NCI-H146 (cell line): ENCODE data around the gene GCAT.

Experiments
- DNase-seq: peaks from one replicate; lab custom pipeline; 2025; lab: John Stamatoyannopoulos, UW

The GCAT gene

DNA sequence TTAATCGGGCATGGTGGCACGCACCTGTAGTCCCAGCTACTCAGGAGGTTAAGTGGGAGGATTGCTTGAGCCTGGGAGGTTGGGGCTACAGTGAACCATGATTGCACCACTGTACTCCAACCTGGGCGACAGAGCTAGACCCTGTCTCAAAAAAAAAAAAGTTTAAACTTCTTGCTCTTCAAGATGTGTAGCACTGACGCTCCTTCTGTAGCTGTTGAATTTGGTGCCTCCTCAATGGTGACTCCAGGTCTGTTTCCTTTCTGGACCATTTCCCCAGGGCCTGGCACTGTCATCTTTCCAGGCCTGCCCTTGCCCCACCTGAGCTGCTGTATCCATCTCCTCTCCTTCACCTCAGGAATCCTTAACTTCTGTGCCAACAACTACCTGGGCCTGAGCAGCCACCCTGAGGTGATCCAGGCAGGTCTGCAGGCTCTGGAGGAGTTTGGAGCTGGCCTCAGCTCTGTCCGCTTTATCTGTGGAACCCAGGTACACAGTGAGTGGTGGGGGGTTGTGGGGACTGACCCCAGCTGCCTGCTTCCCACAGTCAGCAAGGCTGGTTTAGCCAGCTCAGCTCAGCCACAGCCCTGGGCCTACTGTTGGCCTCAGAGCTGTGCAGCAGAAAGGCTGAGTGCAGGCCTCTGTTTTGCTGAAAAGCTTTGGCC, 2.1 kb downstream of the GCAT start:
- DNase-seq: no peak

DNA sequence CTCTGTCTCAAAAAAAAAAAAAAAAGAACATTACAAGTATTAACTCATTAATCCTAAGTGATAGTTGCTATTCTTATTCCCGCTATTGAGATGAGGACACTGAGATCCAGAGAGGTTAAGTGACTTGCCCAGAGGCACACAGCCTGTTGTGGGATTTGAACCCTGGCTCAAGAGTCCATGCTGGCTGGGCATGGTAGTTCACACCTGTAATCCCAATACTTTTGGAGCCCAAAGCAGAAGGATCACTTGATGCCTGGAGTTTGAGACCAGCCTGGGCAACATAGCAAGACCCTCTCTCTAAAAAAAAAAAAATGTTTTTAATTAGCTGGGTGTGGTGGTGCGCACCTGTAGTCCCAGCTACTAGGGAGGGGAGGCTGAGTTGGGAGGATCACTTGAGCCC, 4.1 kb downstream of the GCAT start:
- DNase-seq: no peak

DNA sequence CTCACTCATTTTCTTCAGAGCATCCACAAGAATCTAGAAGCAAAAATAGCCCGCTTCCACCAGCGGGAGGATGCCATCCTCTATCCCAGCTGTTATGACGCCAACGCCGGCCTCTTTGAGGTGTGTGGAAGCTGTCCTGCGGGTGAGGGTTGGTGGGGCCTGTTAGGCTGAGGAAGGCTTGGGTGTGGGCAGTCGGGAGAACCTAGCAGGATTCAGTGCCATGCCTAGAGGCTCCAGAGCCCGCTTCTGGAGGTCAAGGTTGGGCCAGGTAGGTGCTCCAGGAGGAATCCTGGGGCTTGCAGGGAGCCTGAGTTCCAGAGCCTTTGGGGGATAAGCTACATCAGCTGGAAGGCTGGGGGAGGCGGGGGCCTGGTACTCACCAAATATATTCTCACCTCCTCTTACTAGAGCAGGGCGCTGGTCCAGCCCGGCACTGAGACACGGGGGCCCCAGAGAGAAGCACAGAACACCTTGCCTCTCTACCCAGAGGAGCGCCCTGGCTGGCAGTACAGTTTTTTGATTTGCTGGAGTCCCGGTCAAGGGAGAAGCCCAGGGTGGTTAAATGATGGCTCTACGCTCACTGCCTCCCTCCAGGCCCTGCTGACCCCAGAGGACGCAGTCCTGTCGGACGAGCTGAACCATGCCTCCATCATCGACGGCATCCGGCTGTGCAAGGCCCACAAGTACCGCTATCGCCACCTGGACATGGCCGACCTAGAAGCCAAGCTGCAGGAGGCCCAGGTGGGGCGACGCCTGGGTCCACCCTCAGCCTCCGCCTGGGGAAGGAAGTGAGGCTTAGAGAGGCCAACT, 5.3 kb downstream of the GCAT start:
- no peak for DNase-seq

DNA sequence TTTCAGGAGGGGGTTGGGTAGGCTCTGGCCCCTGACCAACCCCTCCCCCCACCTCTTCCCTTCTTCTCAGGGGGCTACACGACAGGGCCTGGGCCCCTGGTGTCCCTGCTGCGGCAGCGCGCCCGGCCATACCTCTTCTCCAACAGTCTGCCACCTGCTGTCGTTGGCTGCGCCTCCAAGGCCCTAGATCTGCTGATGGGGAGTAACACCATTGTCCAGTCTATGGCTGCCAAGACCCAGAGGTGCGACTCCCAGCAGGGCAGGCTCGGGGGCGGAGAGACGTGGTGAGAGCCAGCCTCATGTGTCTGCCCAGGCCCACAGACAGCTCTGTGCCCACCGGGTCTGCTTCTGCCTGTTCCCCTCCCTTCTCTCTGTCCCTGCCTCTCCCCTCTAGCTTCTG, 7.9 kb downstream of the GCAT start:
- no peak for DNase-seq

GRCh38 chr22:37816543-37817180, 8.9 kb downstream of the GCAT start:
- DNase-seq: no peak

GRCh38 chr22:37817705-37818408, 10.1 kb downstream of the GCAT start:
- peak; percentile 68 for DNase-seq

- peak; percentile 71 for DNase-seq
Observed at GRCh38 chr22:37818409-37819104, 10.8 kb downstream of the GCAT start.

DNA sequence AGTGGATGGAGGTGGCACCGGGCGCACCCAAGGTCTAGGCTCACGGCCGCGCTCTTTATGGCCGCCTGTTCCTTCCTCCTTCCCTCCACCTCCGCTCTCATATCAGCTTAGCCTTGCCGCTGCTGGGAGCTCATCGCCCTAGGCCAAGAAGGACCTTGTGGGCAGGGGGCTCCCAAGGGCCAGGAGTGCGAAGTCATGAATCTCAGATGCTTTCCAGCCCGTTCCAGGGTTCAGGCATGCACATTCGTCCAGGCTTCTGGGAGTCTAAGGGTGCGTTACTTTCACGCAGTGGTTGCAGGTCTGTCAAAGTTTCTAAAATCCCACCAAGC, 11.3 kb downstream of the GCAT start:
- no peak for DNase-seq

DNA sequence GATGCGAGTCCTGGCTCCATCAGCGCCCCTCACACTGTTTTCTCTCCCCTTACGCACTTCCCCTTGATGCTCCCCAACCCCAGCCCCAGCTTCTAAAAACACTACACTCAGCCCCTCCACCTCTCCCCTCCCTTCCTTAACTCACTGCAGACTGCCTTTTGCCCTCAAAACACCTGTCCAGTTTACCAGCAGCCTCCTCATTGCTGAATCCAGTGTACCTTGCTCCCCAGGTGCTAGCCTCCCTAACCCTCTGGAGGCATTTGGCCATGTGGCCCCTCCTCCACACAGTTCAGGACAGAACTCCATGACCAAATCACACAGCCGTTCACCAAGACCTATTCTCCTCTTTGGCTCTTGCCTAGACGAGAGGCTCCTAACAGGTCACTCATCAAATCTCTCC, 12.6 kb downstream of the GCAT start:
- DNase-seq: no peak

- DNase-seq: no peak
Observed at GRCh38 chr22:37822079-37822833, 14.5 kb downstream of the GCAT start.

GRCh38 chr22:37823134-37823985, 15.6 kb downstream of the GCAT start, which contains the start of gene GALR3:
Gene GALR3, plus strand, starts transcription at chr22:37823382. Its CDS starts 25 bp downstream, at chr22:37823407.
- peak; percentile 64 for DNase-seq

DNA sequence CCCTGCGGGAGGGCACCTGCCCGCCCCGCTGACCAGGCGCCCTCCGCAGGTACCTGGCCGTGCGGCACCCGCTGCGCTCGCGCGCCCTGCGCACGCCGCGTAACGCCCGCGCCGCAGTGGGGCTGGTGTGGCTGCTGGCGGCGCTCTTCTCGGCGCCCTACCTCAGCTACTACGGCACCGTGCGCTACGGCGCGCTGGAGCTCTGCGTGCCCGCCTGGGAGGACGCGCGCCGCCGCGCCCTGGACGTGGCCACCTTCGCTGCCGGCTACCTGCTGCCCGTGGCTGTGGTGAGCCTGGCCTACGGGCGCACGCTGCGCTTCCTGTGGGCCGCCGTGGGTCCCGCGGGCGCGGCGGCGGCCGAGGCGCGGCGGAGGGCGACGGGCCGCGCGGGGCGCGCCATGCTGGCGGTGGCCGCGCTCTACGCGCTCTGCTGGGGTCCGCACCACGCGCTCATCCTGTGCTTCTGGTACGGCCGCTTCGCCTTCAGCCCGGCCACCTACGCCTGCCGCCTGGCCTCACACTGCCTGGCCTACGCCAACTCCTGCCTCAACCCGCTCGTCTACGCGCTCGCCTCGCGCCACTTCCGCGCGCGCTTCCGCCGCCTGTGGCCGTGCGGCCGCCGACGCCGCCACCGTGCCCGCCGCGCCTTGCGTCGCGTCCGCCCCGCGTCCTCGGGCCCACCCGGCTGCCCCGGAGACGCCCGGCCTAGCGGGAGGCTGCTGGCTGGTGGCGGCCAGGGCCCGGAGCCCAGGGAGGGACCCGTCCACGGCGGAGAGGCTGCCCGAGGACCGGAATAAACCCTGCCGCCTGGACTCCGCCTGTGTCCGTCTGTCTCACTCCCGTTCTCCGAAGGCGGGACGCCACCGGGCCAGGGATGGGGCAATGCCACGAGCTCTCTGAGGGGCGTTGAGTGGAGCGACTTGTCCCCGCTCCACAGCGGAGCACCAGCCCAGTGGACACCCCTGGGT, 17.2 kb downstream of the GCAT start:
- DNase-seq: no peak

GRCh38 chr22:37827056-37827455, 19.3 kb downstream of the GCAT start:
- DNase-seq: no peak

DNA sequence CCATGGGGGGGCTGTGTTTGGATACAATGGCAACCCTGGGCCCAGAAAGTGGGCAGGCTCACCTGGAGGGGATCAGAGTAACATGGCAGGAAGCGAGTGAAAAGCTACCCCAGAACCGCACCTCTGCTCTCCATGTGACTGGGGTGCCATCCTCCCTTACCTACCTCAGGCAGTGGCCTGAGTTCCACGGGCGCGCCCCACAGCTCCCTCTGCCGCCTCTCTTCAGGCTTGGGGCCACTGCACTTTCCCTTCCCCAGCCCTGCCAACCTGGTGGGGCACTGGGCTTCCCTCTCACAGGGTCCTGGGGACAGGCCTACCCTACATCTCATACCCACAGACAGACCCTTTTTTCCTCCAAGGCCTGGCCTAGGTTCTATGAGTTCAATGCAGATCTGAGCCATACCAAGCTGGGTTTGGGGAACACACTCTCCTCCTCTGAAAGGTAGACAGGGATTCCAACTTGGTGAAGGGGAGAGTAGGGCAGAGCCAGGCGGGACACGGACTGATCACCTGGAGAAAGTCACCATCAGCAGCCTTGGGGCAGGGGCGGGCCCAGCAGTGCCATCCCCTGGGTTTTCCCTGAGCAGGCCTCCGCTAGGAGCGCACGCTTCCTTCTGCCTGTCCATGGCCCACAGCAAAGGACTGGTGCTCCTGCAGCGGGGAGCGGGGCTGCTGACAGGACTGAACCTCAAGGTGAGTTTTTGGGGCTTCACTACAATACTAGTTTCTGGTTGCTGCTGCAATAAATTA, 22.5 kb downstream of the GCAT start:
- DNase-seq: no peak

DNA sequence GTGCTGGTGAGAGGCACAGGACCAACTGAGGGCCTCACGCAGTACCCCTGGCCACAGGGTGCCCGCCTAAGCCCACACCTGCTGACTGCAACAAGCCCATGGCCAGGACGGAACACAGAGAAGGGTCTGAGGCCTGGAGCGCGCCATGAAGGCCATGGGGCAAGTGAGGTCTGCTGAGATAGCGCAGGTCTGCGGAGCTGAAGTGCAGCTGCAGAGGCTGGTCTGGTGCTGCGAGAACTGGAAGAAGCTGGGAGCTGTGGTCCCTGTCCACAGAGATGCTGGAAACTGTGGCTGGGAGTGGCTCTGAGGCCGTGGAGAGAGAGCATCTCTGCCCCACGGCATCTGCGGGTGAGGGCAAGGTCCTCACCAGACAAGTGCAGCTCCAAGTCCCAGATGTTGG, 23.7 kb downstream of the GCAT start:
- DNase-seq: no peak

DNA sequence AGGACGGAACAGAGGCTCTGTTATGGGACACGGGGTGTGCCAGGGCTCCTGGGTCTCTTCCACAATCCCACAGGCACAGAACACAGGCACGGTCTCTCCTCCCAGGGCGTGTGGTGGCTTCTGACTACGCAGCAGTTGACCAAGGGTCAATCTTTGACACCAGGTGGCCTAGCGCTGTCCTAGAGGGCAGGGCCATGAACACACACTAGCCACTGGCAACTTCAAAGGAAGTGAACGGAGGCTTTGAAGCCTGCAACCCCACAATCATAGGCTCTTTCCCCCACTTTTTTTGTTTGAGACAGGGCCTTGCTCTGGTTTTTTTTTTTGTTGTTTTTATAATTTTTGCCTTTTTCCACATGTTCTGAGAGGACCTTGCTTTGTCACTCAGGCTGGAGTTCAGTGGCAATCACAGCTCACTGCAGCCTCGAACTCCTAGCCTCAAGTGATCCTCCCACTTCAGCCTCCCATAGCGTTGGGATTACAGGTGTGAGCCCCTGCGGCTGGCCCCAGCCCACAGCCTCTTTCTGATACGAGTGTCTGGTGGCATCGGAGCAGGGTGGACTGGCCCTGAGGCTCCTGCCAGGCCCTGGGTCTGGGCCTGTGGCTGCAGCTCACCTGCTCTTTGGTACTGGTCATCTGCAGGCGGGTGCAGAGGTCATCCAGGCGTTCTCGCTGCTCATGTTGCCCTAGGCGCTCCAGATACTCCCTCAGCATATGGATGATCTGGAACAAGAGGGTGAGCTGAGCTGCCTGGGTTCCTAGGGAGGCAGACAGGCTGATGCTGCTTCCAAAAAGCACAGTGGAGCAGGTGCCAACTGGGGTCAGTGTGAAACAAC, 24.5 kb downstream of the GCAT start:
- no peak for DNase-seq

DNA sequence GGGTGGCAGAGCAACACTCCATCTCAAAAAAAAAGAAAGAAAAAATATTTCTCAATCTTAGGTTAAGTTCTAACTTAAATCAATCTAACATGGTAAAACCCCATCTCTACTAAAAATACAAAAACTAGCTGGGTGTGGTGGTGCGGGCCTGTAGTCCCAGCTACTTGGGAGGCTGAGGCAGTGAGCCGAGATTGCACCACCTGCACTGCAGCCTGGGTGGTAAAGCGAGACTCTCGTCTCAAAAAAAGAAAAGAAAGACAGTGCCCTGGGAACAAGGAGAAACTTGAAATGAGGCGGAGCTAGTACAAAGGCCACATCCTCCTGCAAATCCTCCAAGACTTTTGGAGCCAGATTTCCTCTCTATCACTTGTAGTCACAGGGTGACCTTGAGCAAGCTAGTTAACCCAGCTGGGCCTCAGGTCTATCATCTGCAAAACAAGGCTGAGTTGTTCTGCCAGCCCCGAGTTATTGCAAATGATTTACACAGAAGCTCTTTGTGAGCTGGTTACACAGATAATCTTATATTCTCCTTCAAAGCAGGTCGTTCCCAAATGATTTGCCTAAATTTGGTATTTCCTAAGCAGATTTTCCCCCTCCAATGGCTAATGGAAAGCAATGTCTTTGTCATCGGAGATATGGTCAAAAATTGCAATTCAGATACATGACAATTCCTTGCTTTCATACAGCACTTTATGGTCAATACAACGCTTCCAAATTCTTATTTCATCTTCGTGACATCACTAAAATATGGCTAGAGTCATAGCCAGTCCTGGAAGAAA, 34.5 kb downstream of the GCAT start:
- DNase-seq: no peak
